ENCODE results near the gene GADD45B.

Gene GADD45B

DNA sequence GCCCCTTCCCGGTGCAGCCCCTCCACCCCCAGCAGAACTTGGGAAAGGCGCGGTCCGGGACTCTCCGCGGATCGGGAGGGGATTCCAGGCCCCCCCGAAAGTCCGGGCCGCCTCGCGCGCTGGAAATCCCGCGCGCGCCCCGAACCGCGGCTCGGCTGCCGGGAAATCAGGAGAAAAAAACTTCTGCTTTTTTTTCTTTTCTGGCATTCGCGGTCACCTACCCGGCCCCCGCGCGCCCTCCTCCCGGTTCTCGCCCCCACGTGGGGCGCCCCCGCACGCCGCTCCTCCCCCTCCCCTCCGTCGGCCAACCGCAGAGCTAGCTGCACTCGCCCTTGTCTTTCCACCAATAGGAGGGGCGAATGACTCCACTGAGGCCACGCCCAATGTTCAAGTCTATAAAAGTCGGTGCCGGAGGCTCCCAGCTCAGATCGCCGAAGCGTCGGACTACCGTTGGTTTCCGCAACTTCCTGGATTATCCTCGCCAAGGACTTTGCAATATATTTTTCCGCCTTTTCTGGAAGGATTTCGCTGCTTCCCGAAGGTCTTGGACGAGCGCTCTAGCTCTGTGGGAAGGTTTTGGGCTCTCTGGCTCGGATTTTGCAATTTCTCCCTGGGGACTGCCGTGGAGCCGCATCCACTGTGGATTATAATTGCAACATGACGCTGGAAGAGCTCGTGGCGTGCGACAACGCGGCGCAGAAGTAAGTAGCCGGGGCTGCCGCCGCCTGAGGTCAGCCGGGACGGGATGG is at the start of gene GADD45B:
GADD45B (plus strand) TSS at position 426 of the 749 bp plus-strand sequence; CDS start at position 658, 232 bp downstream.
- DNase-seq = peak; percentile 50 to 97 (median 92)

DNA sequence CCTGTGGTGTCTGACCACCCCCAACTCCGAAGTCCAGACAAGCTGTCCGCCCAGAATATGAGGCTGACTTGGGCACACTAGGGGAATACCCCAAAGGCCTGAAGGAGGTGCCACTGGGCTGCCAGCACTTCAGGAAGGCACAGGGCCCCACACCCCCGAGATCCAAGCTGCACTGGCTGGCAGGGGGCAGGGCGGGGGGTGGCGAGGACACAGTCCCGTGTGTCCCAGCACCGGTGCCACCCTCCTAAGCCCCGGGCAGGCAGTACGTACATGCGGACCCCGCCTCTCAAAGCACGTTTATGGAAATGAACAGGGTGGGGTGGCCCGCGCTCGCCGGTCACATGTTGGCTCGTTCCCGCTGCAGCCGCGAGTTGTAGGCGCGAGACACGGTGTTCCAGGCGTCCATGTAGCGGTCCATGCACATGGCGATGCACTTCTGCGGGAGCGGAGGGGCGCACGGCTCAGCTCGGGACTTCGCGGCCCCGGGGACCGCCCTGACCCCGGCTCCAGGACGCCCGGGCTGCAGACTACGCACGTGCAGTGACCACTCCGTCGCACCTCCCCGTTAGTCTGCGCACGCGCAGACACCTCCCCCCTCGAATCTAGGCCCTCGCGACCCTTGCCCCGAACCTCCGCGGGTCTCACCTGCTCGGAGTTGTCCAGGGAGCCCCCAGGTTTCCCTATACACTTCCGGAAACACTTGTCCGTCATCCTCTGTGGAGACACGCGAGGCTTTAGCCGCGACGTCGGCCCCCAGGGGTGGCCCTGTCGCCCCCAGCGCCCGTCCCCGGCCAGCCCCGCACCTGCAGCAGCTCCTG is 49.1 kb upstream of the GADD45B start:
- peak in 1 of 14 donors; percentile 56 for DNase-seq

- DNase-seq = peak; percentile 96 to 100 (median 98)
These were observed 48.3 kb upstream of the GADD45B start, which contains the start of gene TIMM13 for GRCh38 chr19:2427429-2428320. TSS of gene TIMM13 (minus strand) at chr19:2427586. CDS start at chr19:2427533, 53 bp downstream.

DNA sequence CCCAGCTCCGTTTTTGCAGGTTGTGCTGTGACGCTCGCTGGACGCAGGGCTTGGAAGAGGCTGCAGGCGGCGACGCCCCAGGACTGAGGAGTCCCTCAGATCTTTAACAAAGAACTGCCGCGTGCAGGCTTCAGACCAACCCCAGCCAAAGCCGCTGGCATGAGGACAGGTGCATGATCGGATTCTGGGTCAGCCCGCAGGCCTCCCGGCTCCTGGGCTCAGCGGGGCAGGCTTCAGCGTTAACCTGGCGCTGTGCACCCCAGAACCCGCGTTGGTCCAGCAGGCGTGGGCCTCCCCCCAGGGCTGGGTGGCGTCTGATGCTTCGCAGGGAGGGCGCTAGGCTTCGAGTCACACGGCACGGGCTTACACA is 47.6 kb upstream of the GADD45B start:
- peak in 4 of 14 donors; percentile 19 to 58 (median 53) for DNase-seq

DNA sequence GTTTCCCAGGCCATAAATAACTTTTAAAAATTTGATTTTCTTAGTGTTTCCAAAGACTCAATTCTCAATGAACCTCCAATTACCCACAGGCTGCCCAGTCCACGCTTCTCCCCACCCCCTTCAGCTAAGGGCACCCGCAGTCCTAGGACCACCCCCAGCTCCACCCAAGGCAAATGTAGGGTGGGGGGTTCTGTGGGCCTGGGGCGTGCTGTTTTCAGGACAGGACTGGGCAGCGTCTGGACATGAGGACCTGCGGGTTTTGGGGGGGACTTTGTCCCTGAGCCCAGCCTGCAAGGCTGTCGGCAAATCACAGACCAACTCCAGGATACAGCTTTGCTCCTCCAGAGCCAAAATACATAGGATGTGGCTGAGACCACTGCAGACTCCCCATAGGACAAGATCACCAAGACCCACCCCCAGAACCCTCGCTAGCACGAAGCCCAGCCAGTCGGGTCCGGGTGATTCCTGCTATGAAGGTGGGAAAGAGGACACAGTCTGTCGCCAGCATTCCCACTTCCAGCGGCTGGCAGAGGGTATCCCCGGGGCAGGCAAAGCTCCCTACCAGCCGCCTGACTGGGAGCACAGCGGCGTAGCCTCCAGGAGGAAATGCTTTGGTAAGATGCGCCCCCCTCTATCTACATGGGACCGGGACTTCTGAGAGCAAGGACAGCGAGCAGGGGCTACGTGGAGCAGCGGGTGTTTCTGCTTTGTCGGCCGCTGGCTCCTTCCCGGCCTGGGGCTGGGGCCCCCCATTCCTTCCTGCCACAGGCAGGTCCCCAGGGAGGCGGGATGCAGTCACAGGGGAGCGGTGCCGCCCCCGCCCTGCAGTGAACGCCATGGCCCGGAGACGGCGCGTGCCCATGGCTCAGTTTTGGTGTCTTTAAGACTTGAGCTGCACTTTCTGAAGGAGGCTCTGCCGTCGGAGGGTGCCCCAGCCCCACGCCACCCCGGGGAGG is 46.9 kb upstream of the GADD45B start:
- no peak for DNase-seq

- no peak for DNase-seq
These were observed 45.9 kb upstream of the GADD45B start for GRCh38 chr19:2429917-2430535.

DNA sequence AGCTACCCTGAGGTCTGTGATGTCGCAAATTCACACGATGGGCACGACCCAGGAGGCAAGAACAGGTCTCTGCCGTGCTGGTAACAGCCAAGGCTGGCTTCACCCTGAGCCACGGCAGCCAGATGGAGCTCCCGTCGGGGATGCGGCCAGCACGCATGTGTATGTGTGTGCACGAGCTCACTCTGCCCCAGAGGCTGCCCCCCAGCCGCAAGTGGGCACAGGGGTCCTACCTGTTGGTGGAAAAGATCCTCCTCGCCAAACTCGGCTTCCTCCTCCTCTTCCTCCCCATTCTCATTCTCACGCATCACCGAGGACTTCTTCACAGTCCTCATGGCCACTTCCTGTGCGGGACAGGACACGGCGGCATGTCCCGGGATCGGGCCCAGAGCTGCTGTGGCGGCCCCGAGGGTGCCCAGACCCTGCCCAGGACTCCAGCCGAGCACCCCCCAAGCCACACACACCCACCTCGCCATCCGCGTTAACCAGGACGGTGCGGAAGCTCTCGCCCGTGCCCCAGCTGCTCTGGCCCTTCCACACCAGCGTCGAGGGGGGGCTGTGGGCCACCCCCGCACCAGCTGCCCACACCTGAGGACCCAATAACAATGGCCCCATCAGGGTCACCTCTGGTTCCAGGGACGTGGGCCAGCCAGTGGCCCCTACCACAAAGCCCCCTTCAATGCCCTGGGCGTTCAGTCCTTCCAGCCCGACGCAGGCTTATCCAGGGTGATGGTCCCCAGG is 44.4 kb upstream of the GADD45B start:
- DNase-seq = no peak

- DNase-seq = no peak
These were observed 43.6 kb upstream of the GADD45B start for GRCh38 chr19:2432131-2432848.

DNA sequence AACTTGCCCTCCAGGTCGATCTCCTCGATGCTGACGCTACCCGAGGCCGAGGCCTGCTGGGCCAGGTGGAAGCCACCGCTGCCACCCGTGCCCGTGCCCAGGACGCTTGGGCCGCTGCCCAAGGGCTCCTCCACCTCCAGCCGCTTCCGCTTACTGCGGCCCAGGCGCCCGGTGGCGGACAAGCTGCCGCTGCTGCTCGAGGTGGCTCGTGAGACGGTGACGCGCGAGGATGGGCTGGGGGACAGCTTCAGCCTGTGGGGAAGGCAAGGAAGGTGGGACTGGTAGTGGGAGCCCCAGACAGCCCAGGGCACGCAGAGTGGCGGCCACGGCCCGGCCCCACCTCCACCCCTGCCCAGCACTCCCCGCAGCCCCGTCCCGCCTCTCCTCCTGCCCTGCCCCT is 42.1 kb upstream of the GADD45B start:
- no peak for DNase-seq

DNA sequence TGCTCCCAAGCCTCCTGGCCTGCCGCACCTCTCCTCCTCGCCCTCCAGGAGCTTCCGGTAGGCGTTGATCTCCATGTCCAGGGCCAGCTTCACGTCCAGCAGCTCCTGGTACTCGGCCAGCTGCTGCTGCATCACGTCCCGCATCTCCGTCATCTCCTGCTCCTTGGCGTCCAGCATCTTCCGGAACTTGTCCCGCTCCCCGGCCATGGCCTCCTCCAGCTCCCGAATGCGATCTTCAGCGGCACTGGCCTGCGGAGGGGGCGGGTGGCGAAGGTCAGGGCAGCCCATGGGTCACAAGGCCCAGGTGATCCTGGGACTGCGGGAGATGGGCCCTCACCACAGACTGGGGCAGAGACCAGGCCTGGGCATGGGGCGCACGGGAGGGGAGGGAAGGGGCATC is 41.7 kb upstream of the GADD45B start:
- DNase-seq = no peak

- DNase-seq = no peak
These were observed 41.1 kb upstream of the GADD45B start for GRCh38 chr19:2434721-2435265.

- DNase-seq = no peak
These were observed 39.5 kb upstream of the GADD45B start for GRCh38 chr19:2436384-2436783.

DNA sequence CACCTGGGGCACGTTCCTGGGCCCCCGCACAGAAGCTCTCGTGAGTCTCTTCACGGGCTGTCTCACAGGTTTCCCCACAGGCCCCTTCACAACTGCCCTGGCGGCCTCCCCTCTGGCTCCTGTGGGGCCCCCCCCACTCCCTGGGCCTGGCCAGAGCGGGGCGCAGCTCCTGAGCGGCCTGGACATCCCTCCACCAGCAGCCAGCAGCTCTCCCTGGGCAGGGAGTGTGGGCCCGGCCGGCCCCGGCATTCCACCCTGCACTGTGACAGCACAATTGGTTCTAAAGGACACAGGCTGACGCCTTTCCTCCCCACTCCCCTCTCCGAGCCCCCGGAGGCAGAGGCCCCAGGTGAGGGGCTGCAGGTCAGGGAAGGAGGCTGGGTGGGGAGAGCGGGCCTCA is 39.0 kb upstream of the GADD45B start:
- no peak for DNase-seq

DNA sequence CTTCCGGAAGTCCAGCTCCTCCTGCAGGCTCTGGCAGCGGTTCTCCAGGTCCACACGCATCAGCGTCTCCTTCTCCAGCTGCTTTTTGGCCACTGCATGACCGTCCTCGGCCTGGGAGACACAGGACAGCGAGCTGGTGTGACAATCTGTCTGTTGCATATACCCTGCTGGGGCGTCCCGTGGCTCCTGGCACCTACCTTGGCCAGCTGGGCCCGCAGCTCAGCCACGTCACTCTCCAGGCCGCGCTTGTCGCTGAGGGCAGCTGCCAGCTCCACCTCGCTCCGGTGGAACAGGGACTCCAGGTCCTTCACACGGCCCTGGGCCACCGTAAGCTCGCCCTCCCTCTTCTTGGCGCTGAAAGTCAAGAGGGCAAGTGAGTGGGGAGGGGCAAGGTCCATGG is 37.7 kb upstream of the GADD45B start:
- peak in 1 of 14 donors; percentile 60 for DNase-seq

DNA sequence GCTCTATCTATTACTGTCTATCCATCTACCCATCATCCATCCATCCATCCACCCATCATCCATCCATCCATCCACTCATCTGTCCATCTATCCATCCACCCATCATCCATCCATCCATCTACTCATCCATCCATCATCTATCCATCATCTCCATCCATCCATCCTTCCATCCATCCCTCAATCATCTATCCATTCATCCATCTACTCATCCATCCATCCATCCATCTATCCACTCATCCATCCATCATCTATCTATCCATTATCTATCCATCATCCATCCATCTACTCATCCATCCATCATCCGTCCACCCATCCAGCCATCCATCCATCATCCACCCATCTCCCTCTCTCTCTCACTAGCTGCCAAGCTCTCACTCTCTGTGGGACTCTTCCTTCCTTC is 35.4 kb upstream of the GADD45B start:
- DNase-seq = no peak

- no peak for DNase-seq
These were observed 34.7 kb upstream of the GADD45B start for GRCh38 chr19:2441096-2441752.

DNA sequence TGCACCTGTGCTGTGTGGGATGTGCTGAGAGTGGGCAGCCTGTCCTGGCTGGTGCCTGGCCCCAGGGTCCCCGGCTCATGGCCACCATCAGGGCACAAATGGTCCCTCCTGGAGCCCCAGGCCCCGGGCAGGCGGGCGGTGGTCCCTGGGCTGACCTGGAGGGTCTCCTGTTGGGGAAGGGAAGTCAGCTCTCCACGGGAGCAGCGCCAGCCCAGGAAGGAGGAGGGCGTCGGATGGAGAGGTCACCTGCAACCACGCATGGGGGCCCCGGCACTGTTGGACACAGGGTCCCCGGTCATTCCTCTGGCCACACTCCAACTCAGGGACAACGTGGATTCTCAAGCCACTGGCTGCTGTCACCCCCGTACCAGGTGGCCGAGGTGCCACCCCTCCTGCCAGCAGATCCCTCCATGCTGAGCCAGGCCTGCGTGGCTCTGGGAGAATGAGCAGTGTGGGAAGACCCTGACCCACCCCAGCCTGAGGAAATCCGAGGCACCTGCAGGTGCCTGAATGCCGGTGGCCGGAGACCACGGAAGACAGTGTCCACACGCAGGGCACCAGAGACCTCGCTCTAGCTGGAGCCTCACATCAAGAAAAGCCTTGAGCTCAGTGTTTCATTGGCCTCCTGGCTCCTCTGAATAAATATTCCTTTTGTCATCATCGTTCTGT is 32.7 kb upstream of the GADD45B start:
- no peak for DNase-seq

DNA sequence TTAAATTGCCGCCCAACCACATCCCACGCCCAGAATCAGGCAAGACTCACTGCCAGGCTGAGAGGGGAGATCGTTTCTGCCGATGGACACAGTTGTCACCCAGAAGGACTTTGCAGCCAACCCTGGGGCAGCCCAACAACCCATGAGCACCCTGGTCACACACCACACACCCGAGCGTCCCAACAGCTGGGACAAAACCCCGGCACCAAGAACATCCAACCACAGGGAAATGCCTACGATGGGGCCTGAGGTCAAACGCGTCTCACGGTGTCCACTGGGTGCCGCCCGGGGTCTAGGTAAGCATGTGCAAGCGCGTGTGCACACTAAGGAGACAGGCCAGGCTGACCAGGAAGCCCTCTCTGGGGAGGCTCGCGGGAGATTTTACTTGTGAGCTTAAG is 32.1 kb upstream of the GADD45B start:
- no peak for DNase-seq

Measured in C1 segment of cervical spinal cord (tissue), 14 donors.